CD4-positive, CD25-positive, alpha-beta regulatory T cell (primary cell): ENCODE measurements around the gene OPCML. TPM values are rescaled to one million over a fixed set of nuclear protein-coding genes. Genes with fewer than 3 reads are reported as not detected.

Experiments
- ATAC-seq, 2 donors: fragments of 150-1000 bp; cut with Tn5 transposase; one replicate each; pipeline ENCODE4 v1.10.0; 2021; ENCODE audit warnings: low read depth in 2 of 2, moderate number of reproducible peaks in 2 of 2, moderate library complexity in 1 of 2
- DNase-seq, 3 donors: peaks; one replicate each; pipeline versions ENCODE4 v3.0.0 to v3.0.0-alpha.2; 2012 to 2022; ENCODE audit warnings: mixed read lengths in 1 of 3
- H3K27ac ChIP-seq: one replicate; pipeline ENCODE4 v1.7.0; 2013; ENCODE audit warnings: mild to moderate bottlenecking, low read length; ENCODE audit not compliant: insufficient read depth, poor library complexity, severe bottlenecking
- H3K27me3 ChIP-seq: one replicate; pipeline ENCODE4 v1.7.0; 2013; ENCODE audit warnings: low read length; ENCODE audit not compliant: control insufficient read depth, insufficient read depth
- H3K36me3 ChIP-seq: one replicate; pipeline ENCODE4 v1.7.0; 2013; ENCODE audit warnings: mild to moderate bottlenecking, low read length, moderate library complexity; ENCODE audit not compliant: control insufficient read depth, insufficient read depth
- H3K4me1 ChIP-seq: 2 replicates; pipeline ENCODE4 v1.7.0; 2013; ENCODE audit warnings: mild to moderate bottlenecking, low read length; ENCODE audit not compliant: insufficient read depth, control insufficient read depth, poor library complexity, severe bottlenecking
- H3K4me3 ChIP-seq: one replicate; pipeline ENCODE4 v1.7.0; 2013; ENCODE audit warnings: low read depth, mild to moderate bottlenecking, low read length, moderate library complexity
- H3K9me3 ChIP-seq, 2 experiments: 1 replicate in 1 of 2; 2 replicates in 1 of 2; pipeline ENCODE4 v1.7.0; 2013; ENCODE audit warnings: low read length in 2 of 2, mild to moderate bottlenecking in 1 of 2, moderate library complexity in 1 of 2; ENCODE audit not compliant: control insufficient read depth in 2 of 2
- H3K27ac Mint-ChIP-seq, 3 donors: one replicate each; pipeline ENCODE4 v1.8.0; 2020 to 2022; ENCODE audit warnings: mild to moderate bottlenecking in 3 of 3, mixed read lengths in 3 of 3, moderate library complexity in 2 of 3
- H3K27me3 Mint-ChIP-seq: one replicate; pipeline ENCODE4 v1.8.0; 2022; ENCODE audit warnings: mild to moderate bottlenecking, mixed read lengths
- H3K36me3 Mint-ChIP-seq: one replicate; pipeline ENCODE4 v1.8.0; 2020; ENCODE audit warnings: mixed read lengths
- H3K4me1 Mint-ChIP-seq, 4 donors: one replicate each; pipeline ENCODE4 v1.8.0; 2020 to 2022; ENCODE audit warnings: mixed read lengths in 4 of 4, mild to moderate bottlenecking in 1 of 4
- H3K4me3 Mint-ChIP-seq, 4 donors: one replicate each; pipeline ENCODE4 v1.8.0; 2020 to 2022; ENCODE audit warnings: mild to moderate bottlenecking in 4 of 4, mixed read lengths in 4 of 4, moderate library complexity in 3 of 4
- H3K9me3 Mint-ChIP-seq, 7 donors: one replicate each; pipeline ENCODE4 v1.8.0; 2020 to 2022; ENCODE audit warnings: mixed read lengths in 7 of 7, mild to moderate bottlenecking in 3 of 7, moderate library complexity in 2 of 7
- polyA plus RNA-seq, 4 donors: library from polyadenylated mRNA; unstranded; fragments of 300-500 nt; fragmentation: Illumina TruSeq; gene quantifications; one replicate each; pipeline ENCODE4 v1.2.3, GENCODE V29; 2021
- total RNA-seq: library from RNA; stranded (reverse); gene quantifications from one replicate; pipeline ENCODE4 v1.2.3, GENCODE V29; 2022

Gene OPCML
- total and polyA plus RNA-seq, 5 donors from 2014 or later = not detected

- Histone ChIP-seq H3K4me1 (no peaks in the 10 kb centered on the region), H3K36me3 (no peaks in the 10 kb centered on the region), H3K4me3 (no peak overlapping the region), H3K9me3 (no peaks in the 10 kb centered on the region), H3K27me3 (no peaks in the 10 kb centered on the region), H3K27ac (no peak overlapping the region)
- Mint-ChIP-seq H3K9me3 (peaks cover 1 to 12% (median 6%) of the 10 kb centered on the region in 7 donors), H3K4me3 (no peak overlapping the region), H3K27ac (no peak overlapping the region), H3K4me1 (no peaks in the 10 kb centered on the region), H3K36me3 (no peaks in the 10 kb centered on the region), H3K27me3 (no peaks in the 10 kb centered on the region)
- no peak for ATAC-seq
- DNase-seq = no peak
Measured at GRCh38 chr11:132464939-132465338, 1067.4 kb downstream of the OPCML start.

- no peaks in the 10 kb centered on the region for H3K36me3 Mint-ChIP-seq
Measured at GRCh38 chr11:132464003-132464342, 1068.3 kb downstream of the OPCML start.

GRCh38 chr11:132463295-132464002 lies 1068.9 kb downstream of the OPCML start:
- Histone ChIP-seq H3K9me3 (no peaks in the 10 kb centered on the region), H3K4me1 (no peaks in the 10 kb centered on the region), H3K27me3 (no peaks in the 10 kb centered on the region), H3K4me3 (no peak overlapping the region), H3K36me3 (no peaks in the 10 kb centered on the region), H3K27ac (no peak overlapping the region)
- Mint-ChIP-seq H3K27me3 (no peaks in the 10 kb centered on the region), H3K9me3 (peaks cover 1 to 12% (median 6%) of the 10 kb centered on the region in 7 donors), H3K36me3 (no peaks in the 10 kb centered on the region), H3K4me1 (no peaks in the 10 kb centered on the region), H3K27ac (no peak overlapping the region), H3K4me3 (no peak overlapping the region)
- no peak for ATAC-seq
- no peak for DNase-seq

More at GRCh38 chr11:132464003-132464342, 1068.3 kb downstream of the OPCML start:
- no peaks in the 10 kb centered on the region for H3K36me3 ChIP-seq
- no peak overlapping the region for H3K4me3 Mint-ChIP-seq
- H3K27ac Mint-ChIP-seq = no peak overlapping the region
- no peaks in the 10 kb centered on the region for H3K4me1 Mint-ChIP-seq
- no peaks in the 10 kb centered on the region for H3K27me3 ChIP-seq
- ATAC-seq (no peak), DNase-seq (no peak)
- H3K9me3 Mint-ChIP-seq = peaks cover 1 to 12% (median 6%) of the 10 kb centered on the region in 7 donors
- no peaks in the 10 kb centered on the region for H3K4me1 ChIP-seq
- H3K9me3 ChIP-seq = no peaks in the 10 kb centered on the region
- H3K4me3 ChIP-seq = no peak overlapping the region
- no peaks in the 10 kb centered on the region for H3K27me3 Mint-ChIP-seq
- H3K27ac ChIP-seq = no peak overlapping the region

GRCh38 chr11:132459736-132460135 lies 1072.6 kb downstream of the OPCML start:
- DNase-seq (no peak), ATAC-seq (no peak)
- no peak overlapping the region for H3K27ac Mint-ChIP-seq
- no peak overlapping the region for H3K4me3 Mint-ChIP-seq
- Histone ChIP-seq H3K27ac (no peak overlapping the region), H3K27me3 (no peaks in the 10 kb centered on the region), H3K9me3 (no peaks in the 10 kb centered on the region), H3K36me3 (no peaks in the 10 kb centered on the region), H3K4me3 (no peak overlapping the region), H3K4me1 (no peaks in the 10 kb centered on the region)
- H3K9me3 Mint-ChIP-seq = peaks cover 1 to 15% (median 6%) of the 10 kb centered on the region in 7 donors
- H3K36me3 Mint-ChIP-seq = no peaks in the 10 kb centered on the region
- no peaks in the 10 kb centered on the region for H3K27me3 Mint-ChIP-seq
- no peaks in the 10 kb centered on the region for H3K4me1 Mint-ChIP-seq

- Mint-ChIP-seq H3K9me3 (peaks cover 0 to 17% (median 7%) of the 10 kb centered on the region in 7 donors), H3K36me3 (no peaks in the 10 kb centered on the region), H3K27ac (no peak overlapping the region), H3K4me3 (no peak overlapping the region), H3K27me3 (no peaks in the 10 kb centered on the region), H3K4me1 (no peaks in the 10 kb centered on the region)
- no peaks in the 10 kb centered on the region for H3K4me1 ChIP-seq
- H3K9me3 ChIP-seq = no peaks in the 10 kb centered on the region
- ATAC-seq (no peak), DNase-seq (no peak)
- no peak overlapping the region for H3K4me3 ChIP-seq
- no peak overlapping the region for H3K27ac ChIP-seq
- H3K36me3 ChIP-seq = no peaks in the 10 kb centered on the region
- H3K27me3 ChIP-seq = no peaks in the 10 kb centered on the region
Measured at GRCh38 chr11:132457445-132457844, 1074.9 kb downstream of the OPCML start.

GRCh38 chr11:132456751-132457328 lies 1075.5 kb downstream of the OPCML start:
- no peaks in the 10 kb centered on the region for H3K9me3 ChIP-seq
- peaks cover 0 to 16% (median 7%) of the 10 kb centered on the region in 7 donors for H3K9me3 Mint-ChIP-seq
- H3K4me3 ChIP-seq = no peak overlapping the region
- DNase-seq (no peak), ATAC-seq (no peak)
- H3K4me3 Mint-ChIP-seq = no peak overlapping the region
- no peaks in the 10 kb centered on the region for H3K27me3 ChIP-seq
- no peaks in the 10 kb centered on the region for H3K4me1 ChIP-seq
- H3K27ac ChIP-seq = no peak overlapping the region
- H3K4me1 Mint-ChIP-seq = no peaks in the 10 kb centered on the region
- no peak overlapping the region for H3K27ac Mint-ChIP-seq
- H3K27me3 Mint-ChIP-seq = no peaks in the 10 kb centered on the region
- no peaks in the 10 kb centered on the region for H3K36me3 Mint-ChIP-seq
- H3K36me3 ChIP-seq = no peaks in the 10 kb centered on the region

GRCh38 chr11:132455044-132455443 lies 1077.3 kb downstream of the OPCML start:
- no peak for ATAC-seq
- no peaks in the 10 kb centered on the region for H3K9me3 ChIP-seq
- H3K4me1 ChIP-seq = no peaks in the 10 kb centered on the region
- no peaks in the 10 kb centered on the region for H3K27me3 Mint-ChIP-seq
- no peaks in the 10 kb centered on the region for H3K27me3 ChIP-seq
- no peak for DNase-seq
- H3K36me3 Mint-ChIP-seq = no peaks in the 10 kb centered on the region
- H3K4me3 Mint-ChIP-seq = no peak overlapping the region
- no peak overlapping the region for H3K27ac Mint-ChIP-seq
- no peak overlapping the region for H3K27ac ChIP-seq
- no peaks in the 10 kb centered on the region for H3K4me1 Mint-ChIP-seq
- no peaks in the 10 kb centered on the region for H3K36me3 ChIP-seq
- peaks cover 0 to 7% (median 1%) of the 10 kb centered on the region in 7 donors for H3K9me3 Mint-ChIP-seq
- H3K4me3 ChIP-seq = no peak overlapping the region

GRCh38 chr11:132453406-132453805 lies 1078.9 kb downstream of the OPCML start:
- Mint-ChIP-seq H3K4me3 (no peak overlapping the region), H3K9me3 (peaks cover 0 to 7% (median 2%) of the 10 kb centered on the region in 7 donors), H3K4me1 (no peaks in the 10 kb centered on the region), H3K36me3 (no peaks in the 10 kb centered on the region), H3K27me3 (no peaks in the 10 kb centered on the region), H3K27ac (no peak overlapping the region)
- Histone ChIP-seq H3K9me3 (no peaks in the 10 kb centered on the region), H3K36me3 (no peaks in the 10 kb centered on the region), H3K4me1 (no peaks in the 10 kb centered on the region), H3K27me3 (no peaks in the 10 kb centered on the region), H3K4me3 (no peak overlapping the region), H3K27ac (no peak overlapping the region)
- no peak for DNase-seq
- no peak for ATAC-seq
